ENCODE data around the gene FAM174B. TPM values are rescaled to one million over a fixed set of nuclear protein-coding genes. Genes with fewer than 3 reads are reported as not detected.
"Not testable (repeated sequence)": the region's sequence is repeated elsewhere in the genome, so short reads cannot be mapped to it uniquely, and the experiment has no call there.

FAM174B gene
- total RNA-seq, 1 donor from 2014 or later = 13.6 TPM

DNA sequence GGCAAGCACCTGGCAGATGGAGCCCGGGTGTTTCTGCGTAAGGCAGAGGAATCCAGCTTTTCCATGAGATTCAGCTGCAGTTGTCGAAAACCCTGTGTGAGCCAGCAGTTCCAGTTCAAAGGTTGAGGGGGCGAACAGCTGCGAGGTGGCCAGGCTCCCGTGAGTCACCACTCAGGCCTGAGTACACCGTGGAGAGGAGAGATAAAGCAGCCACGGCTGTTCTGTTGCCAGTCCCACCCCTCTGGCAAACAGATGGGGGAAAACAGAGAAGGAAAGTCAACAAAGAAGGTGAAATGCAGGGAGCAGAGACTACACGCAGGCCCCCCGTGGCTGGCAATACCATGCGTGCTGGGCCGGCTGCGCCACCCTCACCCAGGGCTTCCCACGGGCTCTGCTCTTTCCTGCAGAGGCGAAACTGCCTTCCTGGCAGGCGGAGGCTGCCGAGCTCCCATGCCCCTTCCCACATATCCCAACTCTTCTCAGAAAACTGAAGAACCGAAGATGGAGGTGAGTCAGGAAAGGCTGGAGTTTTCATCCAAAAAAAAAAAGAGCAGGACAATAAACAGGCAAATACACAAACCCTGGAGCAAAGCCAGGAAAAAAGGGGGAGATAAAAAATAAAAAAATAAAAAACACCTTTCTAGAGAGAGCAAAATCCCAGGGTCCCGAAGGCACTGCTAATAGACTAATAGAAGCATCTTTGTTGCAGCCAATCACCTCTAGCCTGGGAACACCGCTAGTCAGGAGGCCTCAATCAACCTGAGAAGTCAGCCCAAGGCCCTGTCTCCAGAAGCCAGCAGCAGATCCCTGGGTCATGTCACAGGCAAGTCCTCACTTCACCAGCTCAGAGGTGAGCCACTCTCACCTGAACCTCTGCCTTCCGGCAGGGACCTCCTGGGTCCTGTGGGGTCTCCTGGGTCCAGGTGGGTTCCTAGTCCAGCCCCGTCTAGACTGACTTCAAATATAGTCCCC lies 37.7 kb downstream of the FAM174B start:
- peak; percentile 21 for DNase-seq

DNA sequence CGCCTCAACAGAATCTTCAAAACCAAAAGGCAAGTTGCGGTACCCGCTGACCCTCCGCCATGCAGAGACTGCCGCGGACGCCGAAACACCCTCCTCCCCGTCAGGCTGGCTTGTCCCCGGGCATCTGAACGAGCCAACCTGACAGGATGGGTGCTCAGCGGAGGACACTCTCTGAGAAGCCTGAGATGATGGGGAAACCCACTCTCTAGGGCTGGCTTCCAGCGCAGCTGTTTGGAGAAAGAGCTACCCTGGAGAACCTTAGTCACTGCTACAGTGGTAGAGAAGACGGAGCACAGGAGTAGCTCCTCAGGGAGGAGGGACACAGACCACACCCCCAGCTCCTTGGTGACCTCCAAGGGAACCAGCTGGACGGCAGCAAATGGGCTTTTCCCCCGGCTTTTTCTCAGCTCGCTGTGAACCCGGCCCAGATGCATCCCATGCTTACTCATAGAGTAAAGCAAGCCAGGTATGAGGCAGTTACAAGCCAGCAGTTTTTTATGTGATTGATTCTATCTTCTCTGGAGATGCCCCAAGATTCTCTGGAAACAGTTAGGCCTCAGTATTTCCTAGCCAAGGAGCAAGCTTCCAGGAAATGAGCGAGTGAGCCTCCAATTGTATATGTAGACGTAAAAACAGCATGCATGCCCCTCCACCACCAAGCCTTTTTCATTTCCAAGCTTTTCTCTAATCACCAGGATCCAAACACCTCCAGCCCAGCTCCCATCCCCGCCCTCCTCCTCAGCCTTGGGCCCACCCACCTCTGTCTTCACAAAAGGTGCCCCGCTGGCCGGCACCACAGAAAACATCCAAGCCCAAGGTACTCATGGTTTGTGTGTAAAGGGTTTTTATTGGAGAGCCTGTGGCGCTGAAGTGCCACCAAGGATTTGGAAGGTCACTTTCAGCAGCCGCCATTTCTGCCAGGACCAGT lies 38.7 kb downstream of the FAM174B start:
- DNase-seq = no peak

DNA sequence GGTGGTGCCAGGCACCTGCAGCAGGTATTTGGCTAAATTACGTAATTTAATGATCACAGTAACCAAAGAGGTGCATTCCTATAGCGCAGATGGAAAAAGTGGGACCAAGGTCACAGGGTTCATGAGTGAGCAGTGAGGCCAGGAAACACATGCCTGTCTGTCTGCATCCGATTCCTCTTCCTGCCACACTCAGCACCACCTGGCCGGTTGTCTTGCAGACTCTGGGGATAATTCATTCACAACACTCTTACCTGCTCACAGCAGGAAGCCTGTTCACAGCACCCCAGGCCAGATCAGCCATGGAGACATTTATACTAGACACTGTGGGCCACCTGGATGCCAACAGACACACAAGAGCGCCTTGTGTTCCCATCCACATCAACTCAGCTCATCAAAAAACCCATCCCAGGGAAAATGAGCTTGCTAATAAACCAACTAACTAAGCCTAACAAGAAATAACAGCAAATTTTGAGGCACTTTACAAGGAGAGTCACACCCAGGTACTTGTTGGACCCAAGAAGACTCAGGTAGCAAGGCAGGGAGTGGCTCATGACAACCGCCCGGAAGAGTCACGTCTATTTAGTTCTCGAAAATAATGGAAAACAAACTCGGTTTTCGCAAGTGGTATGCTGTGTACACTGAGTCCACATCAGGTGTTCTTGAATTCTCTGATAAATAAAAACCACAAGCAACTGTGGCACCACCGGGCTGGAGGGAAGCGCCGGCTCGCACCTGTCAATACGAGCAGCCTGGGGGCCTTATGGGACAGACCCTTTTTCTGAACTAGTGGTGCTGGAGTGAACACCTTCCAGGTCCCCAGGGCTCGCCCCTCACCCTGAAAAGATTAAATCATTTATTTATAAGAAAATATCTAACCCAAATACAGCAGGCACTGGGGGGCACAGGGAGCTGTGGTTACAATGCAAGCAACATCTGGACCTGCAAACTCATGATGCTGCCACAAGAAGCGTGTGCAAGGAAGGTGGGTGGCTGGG lies 40.5 kb downstream of the FAM174B start:
- no peak for DNase-seq

DNA sequence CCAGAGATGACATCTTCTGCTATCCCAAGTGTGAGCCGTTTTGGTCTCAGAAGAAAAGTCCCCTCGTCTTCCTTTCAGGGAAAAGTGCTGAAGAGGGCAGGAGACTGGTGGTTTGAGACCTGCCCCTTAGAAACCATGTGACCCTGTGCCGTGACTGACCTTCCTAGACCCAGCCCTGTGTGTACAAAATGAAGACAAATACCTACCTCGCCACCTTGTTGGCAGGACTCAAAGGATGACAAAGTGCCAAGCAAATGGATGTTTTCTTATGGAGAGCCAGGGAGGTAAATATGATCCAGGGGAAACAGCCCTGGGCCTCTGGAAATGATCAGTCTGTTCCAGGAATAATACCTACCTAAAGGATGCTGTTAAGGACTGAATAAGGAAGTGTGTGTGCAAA lies 41.3 kb downstream of the FAM174B start:
- no peak for DNase-seq

DNA sequence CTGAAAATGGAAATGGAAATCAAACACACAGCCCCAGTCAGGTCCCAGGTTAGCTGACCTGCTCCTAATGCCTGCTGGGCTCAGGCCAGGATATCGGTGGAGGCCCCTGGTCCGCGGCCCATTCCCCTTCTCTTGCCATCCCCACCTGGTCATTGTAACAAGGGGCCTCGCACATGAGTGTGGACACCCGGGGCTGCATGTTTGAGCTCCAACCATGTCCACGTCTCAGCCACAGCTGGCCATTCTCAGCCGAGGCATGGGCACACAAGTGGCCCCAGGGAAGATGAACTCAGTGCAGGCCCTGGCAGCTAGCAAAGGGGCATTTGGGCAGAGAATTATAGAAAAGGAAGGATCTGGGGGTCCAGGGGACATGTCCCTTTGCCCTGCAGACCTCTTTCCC lies 41.7 kb downstream of the FAM174B start:
- DNase-seq = no peak

DNA sequence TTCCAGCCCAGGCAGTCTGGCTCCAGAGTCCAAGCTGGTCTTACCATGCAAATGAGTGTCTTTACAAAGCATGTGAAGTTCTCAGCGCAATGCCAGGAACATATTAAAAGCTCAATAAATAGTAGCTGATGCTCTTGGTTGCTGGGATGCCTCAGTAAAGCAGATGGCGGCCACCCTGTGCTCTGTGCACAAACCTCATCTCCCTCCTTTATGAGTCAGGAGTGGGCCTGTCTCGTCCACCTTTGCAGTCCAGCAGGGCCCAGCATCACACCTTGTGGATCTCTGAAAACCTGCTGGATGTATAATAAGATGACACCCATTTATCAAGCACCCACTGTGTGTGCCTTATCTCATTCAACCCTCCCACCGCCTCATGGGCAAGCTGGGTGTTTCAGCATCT lies 42.7 kb downstream of the FAM174B start:
- no peak for DNase-seq

DNA sequence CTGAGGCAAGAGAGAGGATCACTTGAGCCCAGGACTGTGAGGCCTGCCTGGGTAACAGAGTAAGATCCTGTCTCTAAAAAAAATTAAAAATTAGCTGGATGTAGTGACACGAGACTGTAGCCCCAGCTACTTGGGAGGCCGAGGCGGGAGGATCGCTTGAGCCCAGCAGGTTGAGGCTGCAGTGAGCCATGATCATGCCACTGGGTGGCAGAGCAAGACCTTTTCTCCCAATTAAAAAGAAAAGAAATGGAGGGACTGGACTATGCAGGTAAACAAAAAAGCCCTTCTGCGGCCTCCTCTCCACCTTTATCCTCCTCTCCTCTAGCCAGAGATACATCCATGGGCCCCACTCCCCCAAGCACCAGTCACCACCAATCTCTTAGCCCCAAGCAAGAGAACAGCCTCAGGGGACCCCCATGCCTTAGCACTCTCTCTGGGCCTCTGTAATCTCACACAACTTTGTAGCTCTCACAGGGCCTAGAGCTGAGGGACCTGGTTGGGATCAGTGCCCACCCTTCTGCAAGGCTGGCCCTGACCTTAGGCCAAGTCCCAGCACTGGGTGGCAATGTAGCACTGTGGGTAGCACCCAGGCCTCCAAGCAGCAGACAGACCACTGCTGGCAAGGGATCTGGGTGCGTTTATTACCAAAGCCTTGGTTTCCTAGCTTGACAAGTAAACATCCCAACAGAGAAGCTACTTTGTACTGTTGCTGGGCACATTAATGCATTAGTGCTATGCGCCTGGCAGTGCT lies 43.4 kb downstream of the FAM174B start:
- peak; percentile 22 for DNase-seq

DNA sequence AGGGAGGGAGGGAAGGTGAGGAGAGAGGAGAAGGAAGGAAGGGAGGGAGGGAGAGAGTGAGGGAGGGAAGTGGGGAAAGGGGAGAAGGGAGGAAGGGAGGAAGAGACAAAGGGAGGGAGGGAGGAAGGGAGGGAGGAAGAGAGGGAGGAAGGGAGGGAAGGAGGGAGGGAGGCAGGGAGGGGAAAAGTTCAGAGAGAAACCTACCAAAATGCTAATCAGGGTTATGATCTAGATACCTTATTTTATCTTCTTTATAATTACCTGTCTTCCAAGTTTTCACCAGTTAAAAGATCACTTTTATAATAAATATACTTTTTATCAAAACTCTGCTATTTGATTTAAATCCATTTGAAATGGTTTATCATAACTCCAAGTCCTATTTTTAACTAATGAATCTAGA lies 44.4 kb downstream of the FAM174B start:
- no peak for DNase-seq

DNA sequence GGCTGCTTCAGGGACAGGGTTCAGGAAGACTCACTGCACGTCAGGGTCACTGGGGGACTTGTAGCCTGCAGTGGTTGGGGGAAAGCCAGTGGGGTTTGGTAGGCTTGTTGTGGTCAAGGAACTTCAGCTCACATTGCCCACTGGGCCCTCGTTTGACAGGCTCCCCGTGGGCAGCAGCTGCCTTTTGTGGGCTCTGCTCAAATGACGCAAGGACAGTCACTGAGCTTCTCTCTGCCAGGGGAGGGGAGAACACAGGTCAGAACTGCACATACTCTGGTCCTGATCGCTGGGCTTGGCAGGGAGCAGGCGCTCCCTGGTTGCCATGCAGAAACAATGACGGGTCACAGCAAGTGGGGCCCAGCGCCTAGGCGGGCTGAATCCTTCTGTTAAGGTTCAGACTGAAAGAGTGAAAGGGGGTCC lies 45.5 kb downstream of the FAM174B start:
- DNase-seq = no peak

DNA sequence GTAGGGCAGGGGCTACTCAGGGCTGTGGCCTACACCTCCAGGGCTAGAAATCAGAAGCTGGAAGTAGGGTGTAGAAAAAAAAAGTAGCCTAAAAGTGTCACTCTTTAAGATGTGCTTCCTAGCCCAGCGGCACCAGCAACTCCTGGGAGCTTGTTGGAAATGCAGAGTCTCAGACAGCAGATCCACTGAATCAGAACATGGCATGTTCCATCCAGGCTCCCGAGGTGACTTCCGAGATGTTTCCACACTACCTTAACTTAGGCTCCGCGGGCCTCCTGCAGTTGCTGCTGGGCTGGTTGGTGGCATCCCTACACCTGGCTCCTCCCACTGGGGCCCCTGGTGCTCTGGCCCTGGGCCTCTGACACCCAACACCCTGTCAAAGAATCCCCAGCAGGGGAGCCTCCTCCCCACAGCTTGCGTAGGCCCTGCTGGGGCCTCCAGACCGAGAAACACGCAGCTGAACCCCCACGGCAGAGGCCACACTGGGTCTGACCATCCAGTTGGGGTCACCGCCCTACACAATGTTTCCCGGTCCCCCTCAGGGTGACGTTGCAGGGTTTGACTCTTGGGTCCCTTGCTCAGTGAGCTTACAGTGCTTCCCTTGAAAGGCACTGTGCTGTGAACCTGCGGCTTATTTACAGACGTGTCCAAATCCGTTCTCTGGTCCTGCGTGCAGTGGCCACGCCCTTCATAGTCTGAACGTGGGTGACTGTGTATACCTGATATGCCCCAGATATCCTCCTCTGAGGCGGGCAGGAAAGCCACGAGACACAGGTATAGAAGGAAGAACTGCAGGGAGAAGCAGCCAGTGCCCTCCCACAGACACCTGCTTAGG lies 46.5 kb downstream of the FAM174B start:
- DNase-seq = no peak

DNA sequence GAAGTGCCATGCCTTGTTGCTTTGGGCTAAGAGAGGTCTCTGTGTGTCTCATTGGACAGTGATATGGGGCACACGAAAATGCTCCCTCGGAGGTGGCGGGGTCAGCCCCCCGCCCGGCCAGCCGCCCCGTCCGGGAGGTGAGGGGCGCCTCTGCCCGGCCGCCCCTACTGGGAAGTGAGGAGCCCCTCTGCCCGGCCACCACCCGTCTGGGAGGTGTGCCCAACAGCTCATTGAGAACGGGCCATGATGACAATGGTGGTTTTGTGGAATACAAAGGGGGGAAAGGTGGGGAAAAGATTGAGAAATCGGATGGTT lies 48.8 kb downstream of the FAM174B start:
- DNase-seq = not testable (repeated sequence)

DNA sequence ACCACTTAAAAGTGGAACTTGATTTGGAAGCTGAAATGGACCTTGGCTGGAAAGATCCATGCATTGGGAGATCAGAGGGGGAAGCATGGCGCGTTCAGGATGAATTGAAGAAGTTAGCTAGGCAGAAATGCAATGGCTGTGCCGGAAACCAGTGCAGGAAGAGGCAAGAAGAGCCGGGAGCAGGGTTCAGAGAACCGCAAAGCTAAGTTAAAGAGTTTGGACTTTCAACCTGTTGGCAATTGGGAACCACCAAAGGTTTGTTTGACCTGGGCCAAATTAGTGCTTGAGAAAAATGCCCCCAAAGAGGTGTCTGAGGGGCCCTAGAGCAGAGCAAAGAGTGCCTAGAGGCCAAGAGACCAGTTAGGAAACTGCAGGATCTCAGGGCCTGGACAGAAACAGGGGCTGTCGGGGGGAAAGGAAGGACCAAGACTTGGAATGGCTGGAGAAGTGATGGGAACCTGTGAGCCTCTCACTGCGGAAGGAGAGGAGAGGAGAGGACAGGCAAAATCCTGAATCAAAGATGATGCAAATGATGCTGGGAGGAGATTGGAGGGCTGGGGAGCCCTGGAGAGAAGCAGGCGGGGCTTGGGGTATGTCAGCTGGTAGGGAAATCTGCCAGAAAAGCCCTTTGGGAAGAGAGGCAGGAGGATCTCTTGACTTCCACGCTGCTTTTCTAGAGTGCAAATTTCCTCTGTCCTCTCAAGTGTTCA lies 49.3 kb downstream of the FAM174B start:
- no peak for DNase-seq

DNA sequence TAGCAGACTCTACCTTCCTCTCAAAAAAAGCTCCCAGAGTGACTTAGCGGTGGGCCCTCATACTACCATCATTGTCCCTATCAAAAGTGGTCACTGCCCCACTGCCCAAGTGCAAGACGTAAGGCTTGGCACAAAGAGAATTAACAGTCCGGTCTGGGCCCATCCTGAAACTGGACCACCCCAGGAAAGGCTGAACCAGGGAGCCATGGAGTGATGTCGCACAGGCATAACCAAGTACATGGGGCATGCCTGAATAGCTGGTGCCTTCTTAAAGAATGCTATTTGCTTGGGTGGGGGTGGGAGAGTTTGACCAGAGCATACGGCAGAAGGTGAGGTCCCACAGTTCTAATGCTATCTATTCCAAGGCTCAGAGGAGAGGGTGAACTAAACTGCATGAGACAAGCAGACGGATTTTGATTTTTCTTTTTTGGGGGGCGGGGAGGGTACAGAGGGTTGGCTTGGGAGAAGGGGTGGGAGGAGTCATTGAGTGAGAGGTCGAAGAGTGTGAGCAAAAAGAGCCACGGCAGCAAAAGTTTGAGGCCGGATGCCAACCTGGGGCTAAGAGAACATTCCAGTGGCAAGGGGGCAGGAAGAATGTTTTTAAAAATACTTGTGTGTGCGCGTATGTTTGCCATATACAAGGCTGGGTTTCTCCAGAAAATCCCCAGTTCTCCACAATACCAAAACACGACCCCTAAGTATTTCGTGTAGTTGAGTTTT lies 50.2 kb downstream of the FAM174B start:
- DNase-seq = no peak

DNA sequence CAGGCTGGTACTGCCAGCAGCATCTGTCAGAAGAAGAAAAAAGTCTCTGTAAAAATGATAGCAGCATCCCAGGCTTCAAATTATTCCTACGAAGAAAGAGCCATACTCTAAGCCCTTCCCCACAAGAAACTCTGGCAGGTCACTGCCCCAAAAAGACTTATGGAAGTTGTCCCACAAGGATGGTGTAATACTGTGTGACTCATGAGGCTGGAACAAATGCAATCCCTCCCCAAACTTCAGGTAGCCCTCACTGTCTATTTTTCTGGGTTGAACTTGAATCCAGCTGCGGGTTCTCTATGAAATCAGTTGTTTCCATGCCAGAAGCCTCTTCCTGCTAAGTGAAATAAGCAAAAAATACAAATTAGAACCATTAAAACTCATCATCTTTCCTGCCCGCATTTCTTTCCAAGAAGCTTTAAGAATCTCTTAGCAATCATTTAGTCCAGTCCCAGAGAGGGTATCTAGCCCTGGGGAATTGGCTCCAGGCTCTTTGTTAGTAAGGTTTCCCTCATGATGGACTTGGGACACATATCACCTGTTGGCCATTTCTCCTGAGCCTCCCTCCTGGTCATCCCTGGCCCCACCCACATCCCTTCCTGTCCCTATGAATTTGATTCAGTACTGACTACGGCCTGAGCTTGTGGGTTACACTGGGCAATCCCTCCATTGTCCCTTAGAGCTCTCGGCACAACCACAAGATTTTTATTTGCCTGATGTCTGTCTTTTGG lies 51.7 kb downstream of the FAM174B start:
- DNase-seq = no peak

DNA sequence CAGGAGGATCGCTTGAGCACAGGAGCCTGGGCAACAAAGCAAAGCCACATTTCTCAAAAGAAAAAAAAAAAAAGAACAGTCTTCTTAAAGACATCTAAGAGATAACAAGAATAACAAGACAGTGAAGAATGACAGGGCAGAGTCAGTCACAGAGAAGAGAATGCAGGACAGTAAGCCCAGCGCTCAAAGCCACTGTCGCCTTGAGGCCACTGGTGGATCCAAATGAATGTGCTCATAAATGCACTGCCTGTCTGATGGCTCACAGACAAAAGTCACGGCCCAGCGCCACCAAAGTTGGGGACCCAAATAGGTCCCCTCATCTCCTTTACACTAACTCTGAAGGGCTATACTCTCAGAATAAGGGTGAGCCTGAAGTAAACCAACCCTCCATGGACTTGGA lies 52.3 kb downstream of the FAM174B start:
- no peak for DNase-seq

DNA sequence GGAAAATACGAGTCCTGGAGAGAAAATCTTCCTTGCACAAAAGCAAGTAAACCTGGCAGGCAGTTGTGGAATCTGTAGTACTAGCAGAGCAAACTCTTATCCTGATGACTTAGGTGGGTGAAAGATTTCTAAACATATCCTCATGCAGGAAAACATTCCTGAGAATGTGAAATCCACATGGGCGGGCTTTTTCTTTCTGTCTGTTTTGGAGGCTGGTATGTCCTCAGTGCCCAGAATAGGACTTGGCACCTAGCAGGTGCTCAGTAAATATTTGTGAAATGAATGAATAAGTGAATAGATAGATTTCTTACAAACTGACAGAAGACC lies 53.3 kb downstream of the FAM174B start:
- DNase-seq = no peak

DNA sequence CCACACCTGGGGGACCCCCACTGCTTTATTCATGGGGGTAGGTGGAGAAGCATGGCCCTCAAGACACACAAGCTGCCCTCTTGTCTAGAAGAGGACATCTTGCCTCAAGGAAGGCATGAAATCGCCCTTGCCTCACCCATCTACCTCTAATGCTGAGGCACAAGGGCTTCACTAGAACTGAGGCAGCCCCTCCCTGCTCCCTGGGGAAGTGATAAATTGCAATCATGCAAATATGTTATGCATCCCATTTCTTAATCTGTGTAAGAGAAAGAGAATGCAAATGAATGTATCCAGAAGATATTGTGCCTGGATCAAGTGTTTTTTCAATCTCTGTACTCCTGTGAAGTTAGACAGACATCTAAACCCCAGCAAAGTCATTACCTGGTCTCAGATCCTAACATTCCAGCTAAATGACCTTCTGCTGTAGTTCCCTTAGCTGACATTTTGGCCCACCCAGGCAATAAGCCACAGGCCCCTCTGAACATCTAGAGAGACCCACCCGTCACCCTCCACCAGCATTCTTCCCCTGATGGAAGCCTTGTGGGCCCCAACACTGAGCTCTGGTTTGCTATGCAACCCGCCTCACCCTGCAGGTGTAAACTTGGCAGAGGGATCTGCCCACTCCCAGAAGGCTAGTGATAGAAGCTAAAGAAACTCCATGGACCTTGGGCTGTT lies 53.8 kb downstream of the FAM174B start:
- no peak for DNase-seq

DNA sequence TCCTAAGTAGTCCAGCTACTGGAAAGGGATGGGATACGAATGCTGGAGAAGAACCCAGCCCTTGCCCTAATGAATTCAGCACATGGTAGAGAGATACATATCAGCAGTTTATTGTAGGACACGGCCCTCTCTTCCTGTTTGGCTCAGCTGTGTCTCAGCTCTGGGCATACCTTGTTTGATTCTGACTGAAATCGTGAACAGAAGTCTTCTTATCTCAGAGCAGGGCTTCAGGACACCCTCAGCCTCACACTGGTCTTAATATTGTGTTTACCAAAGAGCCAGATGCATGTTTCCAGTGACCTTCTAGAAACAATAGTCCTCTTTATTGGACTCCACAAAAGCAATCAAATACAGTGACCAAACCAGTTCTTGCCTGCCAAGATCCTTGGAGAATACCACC lies 54.7 kb downstream of the FAM174B start:
- no peak for DNase-seq

Data from occipital lobe (tissue), 2 donors.